GM19397 (cell line): ENCODE results near the gene DNASE1L2.
A peak's percentile ranks its signal among the peaks of the same experiment; 100 is the strongest.

ENCODE experiments used
- ATAC-seq: cut with Tn5 transposase; IDR thresholded peaks from one replicate; pipeline ENCODE4 v1.9.1; 2021; ENCODE audit warnings: mild to moderate bottlenecking, moderate library complexity; ENCODE audit not compliant: unreplicated experiment

The DNASE1L2 gene

DNA sequence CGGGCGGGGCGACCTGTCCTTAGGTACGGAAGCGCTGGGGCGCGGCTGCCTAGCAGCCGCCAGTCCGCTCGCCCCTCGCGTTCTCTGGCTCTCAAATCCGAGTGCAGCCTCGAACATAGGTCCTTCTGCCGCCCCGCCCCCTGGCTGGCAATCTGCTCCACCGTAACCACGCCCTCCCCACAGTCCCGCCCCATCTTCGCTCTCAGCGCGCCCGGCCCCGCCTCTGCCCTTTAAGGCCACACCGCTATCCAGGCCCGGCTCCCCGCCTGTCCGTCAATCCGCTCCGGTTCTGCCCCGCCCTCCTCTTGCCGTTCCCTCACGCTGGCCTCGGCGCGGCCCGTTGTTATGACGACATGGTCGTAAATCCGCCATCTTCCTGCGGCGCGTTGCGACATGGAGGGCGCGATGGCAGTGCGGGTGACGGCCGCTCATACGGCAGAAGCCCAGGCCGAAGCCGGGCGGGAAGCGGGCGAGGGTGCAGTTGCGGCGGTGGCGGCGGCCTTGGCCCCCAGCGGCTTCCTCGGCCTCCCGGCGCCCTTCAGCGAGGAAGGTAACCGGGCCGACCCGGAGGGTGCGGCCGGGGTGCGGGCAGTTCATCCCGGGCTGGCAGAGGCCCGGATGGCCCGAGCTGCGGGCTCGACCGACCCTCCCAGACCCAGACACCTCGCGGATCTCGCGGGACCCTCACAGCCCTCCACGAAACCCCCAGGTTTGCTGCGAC lies 12.9 kb upstream of the DNASE1L2 start, which contains the start of gene E4F1:
Gene E4F1, plus strand, starts transcription at position 371 of the 721 bp plus-strand sequence. Its CDS starts 23 bp downstream, at position 394.
- ATAC-seq: peak; percentile 90

DNA sequence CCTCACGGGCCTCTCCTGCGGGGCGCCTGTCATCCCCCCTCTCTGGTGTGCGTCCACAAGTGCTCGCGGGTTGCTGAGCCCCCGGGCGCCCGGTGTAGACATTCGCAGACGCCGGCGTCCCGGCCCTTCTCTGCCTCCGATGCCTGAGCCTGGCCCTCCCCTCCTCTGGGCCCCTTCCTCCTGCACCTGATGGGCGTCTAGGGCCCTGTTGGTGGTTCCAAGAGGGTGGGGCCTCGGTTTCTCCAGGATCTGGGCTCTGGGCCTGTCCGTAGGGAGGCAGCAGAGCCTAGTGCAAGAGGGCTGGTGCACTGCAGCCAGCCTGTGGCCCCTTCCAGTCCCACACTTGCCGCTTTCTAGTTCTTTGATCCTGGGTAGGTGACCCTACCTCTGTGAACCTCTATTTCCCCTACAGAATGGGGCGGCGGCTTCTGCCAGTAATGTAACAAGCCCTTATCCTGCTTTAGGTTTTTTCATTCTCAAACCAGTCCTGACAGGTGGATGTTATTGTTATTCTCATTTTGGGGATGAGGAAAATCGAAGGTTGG lies 12.2 kb upstream of the DNASE1L2 start:
- ATAC-seq: peak; percentile 7

- ATAC-seq: no peak
These were observed 9.9 kb upstream of the DNASE1L2 start for GRCh38 chr16:2226245-2226793.

DNA sequence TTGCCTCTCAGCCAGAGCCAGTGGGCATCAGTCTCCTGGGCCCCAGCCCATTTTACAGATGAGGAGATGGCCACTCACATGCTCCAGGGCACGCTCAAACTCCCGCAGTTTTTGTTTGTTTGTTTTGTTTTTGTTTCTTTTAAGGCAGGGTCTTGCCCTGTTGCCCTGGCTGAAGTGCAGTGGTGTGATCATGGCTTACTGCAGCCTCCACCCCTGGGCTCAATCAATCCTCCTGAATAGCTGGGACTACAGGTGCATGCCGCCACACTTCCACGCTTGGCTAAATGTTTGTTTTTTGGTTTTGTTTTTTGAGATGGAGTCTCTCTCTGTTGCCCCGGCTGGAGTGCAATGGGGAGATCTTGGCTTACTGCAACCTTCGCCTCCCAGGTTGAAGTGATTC lies 9.3 kb upstream of the DNASE1L2 start:
- no peak for ATAC-seq

DNA sequence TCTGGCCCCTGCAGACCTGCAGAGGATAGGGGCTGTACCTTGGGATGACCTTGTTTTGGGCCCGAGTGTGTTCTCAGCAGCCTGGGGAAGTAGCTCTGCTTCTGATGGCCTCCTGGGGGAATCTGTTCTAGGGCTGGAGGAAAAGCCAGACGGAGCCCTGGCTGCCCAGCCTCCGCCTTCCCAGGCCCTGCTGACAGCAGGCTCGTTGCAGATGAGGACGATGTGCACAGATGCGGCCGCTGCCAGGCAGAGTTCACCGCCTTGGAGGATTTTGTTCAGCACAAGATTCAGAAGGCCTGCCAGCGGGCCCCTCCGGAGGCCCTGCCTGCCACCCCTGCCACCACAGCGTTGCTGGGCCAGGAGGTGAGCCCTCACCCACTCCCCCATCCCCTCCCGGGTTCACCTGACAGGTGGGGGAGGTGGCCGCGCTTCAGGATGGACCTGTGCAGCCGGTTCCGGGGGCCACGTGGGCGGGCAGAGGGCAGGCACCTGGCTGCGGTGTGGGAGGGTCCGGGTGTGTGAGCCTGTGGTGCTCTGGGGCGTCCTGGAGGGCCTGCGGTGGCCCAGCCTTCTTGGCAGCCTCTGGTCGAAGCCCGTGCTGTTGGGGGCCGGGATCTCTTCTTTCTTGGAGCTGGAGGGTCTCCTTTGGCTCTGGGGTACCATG lies 8.0 kb upstream of the DNASE1L2 start:
- ATAC-seq: no peak

DNA sequence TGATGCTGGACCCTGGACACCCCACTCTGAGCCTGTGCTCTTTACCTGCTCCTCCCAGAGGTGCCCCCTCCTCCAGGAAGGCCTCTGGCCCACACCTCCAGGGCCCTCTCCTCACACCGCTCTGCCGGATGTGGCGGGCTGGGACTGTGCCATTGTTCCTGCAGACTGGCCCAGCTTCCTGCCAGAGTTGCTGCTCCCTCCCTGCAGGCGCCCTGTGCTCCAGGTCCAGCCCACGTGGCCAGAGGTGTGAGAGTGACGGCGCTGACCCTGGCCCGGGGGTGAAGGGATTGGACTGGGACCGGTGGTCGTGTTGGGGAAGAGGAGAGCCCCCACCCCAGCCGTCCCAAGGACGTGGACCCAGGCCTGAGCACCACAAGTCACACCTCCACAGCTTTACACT lies 7.2 kb upstream of the DNASE1L2 start:
- ATAC-seq: no peak

DNA sequence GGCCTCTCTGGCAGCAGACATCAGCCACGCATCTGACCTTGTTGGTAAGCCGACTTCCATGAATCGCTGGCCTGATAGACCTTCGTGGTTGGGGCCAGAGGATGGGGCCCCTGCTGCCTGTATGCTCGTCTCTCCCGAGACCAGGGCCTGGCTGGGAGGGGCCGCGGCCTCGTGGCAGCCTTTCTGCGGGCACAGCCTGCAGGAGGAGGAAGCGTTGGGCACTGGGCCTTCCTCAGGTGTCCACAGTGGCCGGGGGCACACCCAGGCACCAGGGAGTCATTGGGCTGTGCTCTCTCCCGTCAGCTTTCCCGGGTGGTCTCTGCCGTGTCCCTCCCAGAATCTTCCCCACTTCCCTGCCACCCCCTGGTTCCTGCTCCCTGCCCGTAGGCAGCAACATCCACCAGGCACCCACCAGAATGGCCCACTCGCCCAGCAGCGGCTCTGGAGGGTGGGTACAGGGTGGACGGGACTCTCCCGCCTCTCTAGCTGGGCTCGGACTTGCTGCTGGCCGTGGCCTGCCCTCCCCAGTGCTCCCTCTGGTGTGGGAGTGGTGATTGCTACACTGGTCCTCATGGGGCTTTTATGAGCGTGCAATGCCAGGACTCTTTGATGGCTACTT lies 6.5 kb upstream of the DNASE1L2 start:
- ATAC-seq: no peak

DNA sequence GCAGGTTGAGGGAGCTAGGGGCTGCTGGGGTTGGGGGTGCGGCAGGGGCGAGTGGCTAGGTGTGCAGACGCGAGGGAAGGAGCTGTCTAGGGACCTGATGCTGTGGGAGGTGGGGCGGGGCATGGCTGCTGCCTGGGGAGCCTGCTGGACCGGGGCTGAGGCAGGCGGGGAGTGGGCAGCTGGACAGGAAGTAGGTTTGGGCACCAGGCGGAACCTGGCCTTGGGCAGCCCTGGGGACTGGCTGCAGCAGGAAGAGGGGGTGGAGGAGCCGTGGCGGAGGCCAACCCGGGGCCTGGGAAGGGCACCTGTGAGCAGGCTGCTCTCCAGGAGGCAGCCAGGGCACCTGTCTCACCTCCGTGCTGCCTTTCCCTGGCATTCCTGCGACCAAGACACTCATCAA lies 5.9 kb upstream of the DNASE1L2 start:
- ATAC-seq: no peak

DNA sequence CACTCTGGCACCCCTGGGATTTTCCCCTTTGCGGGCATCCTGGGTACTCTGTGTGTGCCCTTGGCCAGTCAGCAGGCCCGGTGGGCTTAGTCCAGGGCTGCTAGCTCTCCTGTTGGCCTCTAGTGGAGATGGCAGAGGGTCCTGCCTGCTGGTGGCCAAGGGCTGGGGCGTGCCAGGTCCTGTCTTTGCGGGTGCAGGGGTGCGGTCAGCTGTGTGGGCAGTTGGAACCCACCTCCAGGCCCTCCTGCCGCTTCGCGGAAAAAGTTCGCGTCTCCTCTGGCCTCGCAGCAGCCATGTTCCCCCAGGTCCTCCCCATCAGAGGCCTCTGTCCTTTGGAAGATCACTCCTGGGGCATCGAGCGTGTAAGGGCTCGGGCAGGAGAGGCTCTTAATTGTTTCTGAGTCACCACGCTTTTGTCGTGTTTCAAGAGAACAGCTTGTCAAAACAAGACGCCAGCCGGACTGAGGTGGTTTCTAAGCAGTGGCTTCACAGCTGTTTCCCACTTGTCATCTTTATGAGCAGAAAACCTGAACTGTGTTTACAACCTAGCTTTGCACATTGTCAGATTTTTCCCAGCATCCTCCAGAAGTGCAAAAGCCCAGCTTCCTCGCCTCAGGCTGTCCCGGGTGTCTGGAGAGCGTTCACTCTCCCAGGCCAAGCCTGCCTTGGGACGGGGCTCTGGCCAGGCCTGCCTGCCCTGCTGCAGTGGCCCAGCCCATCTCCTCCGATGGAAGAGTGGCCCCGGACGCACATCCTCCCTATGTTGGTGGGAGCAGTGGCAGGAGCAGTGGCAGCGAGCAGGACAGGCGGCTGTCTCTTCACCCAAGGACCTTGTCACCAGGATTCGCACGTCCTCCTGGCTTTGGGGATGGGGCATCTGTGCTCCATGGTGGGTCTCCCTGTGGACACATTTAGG lies 5.0 kb upstream of the DNASE1L2 start:
- no peak for ATAC-seq

- ATAC-seq: no peak
These were observed 3.9 kb upstream of the DNASE1L2 start for GRCh38 chr16:2232094-2232990.

- ATAC-seq: no peak
These were observed 3.0 kb upstream of the DNASE1L2 start for GRCh38 chr16:2233046-2233775.

GRCh38 chr16:2233872-2234812 lies 2.1 kb upstream of the DNASE1L2 start:
- ATAC-seq: no peak

DNA sequence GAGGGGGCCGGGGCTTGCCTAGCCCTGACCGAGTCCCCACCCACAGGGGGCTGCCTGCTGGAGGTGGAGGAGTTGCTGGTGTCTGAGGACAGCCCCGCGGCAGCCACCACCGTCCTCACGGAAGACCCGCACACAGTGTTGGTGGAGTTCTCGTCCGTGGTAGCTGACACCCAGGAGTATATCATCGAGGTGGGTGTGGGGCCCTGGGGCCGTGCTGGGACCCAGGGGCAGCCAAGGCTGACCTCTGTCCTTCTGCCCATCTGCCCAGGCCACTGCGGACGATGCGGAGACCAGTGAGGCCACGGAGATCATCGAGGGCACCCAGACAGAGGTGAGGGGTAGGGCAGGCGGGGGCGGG lies 1.5 kb upstream of the DNASE1L2 start:
- no peak for ATAC-seq

DNA sequence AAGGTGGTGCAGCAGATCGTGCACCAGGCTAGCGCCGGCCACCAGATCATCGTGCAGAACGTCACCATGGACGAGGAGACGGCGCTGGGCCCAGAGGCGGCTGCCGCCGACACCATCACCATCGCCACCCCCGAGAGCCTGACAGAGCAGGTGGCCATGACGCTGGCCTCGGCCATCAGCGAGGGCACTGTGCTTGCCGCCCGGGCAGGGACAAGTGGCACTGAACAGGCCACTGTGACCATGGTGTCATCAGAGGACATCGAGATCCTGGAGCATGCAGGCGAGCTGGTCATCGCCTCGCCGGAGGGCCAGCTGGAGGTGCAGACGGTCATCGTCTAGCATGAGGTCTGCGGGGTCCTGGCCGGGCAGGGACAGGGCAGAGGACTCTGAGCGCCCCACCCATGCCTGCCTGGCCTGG lies 1.0 kb upstream of the DNASE1L2 start:
- no peak for ATAC-seq

GRCh38 chr16:2235695-2236336 lies 428 bp upstream of the DNASE1L2 start:
- ATAC-seq: no peak

DNA sequence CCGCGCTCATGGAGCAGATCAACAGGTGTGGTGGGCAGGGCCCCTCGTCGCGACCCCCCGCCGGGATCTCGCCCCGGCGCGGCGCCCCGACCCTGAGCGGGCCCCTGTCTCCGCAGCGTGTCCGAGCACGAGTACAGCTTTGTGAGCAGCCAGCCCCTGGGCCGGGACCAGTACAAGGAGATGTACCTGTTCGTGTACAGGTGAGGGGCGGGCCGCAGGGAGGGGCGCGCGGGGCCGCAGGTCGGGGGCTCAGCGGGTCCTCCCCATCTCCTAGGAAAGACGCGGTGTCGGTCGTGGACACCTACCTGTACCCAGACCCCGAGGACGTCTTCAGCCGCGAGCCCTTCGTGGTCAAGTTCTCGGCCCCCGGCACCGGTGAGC lies 848 bp downstream of the DNASE1L2 start:
- no peak for ATAC-seq

DNA sequence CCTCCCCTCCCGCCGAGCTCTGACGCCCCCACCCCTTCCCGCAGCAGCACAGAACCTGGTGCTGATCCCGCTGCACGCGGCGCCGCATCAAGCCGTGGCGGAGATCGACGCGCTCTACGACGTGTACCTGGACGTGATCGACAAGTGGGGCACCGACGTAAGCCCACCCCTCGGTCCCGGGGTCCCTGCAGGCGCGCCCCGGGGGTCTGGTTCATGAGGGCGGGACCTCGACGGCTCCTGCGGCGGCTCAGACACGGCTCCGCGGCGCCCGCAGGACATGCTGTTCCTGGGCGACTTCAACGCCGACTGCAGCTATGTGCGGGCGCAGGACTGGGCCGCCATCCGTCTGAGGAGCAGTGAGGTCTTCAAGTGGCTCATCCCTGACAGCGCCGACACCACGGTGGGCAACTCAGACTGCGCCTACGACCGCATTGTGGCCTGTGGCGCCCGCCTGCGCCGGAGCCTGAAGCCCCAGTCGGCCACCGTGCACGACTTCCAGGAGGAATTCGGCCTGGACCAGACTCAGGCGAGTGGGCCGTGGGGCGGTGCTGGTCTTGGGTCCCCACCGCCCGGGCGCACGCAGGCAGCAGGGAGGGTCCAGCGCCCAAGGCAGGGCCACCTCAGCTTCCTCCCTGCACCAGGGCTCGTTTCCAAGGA lies 1.4 kb downstream of the DNASE1L2 start:
- no peak for ATAC-seq
